ENCODE measurements around the gene ST6GAL1. TPM values are rescaled to one million over a fixed set of nuclear protein-coding genes. Genes with fewer than 3 reads are reported as not detected.

Gene ST6GAL1
- total and polyA plus RNA-seq, 10 of the 15 experiments (the other 5 are each of a cell fraction or from before 2014, with no cell fraction given) = 74.2 to 248 (median 149) TPM

DNA sequence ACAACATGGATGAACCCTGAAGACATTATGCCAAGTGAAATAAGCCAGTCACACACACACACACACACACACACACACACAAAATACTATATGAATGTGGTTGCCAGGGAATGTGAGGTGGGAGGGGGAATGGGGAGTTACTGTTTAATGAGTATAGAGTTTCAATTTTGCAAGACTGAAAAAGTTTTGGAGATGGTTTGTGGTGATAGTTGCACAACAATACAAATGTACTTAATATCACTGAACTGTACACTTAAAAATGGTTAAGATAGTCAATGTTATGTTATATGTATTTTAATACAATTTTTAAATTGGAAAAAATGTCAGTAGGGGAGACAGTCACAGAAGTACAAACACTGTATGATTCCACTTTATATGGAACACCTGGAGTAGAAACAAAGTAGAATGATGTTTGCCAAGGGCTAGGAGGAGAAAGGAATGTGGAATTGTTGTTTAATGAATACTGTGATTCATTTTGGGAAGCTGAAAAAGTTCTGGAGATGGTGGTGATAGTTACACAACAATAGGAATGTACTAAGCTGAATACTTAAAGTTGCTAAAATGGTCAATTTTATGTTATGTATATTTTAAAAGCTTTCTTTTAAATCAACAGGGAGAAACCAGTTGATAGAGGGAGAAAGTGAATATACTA is 132.3 kb downstream of the ST6GAL1 start (continued):
- TF ChIP-seq, protein P1, sequence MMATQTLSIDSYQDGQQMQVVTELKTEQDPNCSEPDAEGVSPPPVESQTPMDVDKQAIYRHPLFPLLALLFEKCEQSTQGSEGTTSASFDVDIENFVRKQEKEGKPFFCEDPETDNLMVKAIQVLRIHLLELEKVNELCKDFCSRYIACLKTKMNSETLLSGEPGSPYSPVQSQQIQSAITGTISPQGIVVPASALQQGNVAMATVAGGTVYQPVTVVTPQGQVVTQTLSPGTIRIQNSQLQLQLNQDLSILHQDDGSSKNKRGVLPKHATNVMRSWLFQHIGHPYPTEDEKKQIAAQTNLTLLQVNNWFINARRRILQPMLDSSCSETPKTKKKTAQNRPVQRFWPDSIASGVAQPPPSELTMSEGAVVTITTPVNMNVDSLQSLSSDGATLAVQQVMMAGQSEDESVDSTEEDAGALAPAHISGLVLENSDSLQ (IDR thresholded peaks at IDR 0.05) = no peak
- TF ChIP-seq SUPT20H (IDR thresholded peaks at IDR 0.05; ENCODE audit: borderline replicate concordance, control insufficient read depth, low read depth, low read length) (no peak), RB1 (IDR thresholded peaks at IDR 0.05; ENCODE audit: borderline replicate concordance) (no peak), EZH2 (IDR thresholded peaks at IDR 0.05; ENCODE audit: borderline replicate concordance, control insufficient read depth, low read depth, low read length) (no peak), KLF5 (IDR thresholded peaks at IDR 0.05; ENCODE audit: partially characterized antibody) (no peak), POLR2AphosphoS5 (IDR thresholded peaks at IDR 0.05; ENCODE audit: low read length) (peak; percentile 41; the same call in 1 of the 2 replicates)
- TF ChIP-seq, protein P2, sequence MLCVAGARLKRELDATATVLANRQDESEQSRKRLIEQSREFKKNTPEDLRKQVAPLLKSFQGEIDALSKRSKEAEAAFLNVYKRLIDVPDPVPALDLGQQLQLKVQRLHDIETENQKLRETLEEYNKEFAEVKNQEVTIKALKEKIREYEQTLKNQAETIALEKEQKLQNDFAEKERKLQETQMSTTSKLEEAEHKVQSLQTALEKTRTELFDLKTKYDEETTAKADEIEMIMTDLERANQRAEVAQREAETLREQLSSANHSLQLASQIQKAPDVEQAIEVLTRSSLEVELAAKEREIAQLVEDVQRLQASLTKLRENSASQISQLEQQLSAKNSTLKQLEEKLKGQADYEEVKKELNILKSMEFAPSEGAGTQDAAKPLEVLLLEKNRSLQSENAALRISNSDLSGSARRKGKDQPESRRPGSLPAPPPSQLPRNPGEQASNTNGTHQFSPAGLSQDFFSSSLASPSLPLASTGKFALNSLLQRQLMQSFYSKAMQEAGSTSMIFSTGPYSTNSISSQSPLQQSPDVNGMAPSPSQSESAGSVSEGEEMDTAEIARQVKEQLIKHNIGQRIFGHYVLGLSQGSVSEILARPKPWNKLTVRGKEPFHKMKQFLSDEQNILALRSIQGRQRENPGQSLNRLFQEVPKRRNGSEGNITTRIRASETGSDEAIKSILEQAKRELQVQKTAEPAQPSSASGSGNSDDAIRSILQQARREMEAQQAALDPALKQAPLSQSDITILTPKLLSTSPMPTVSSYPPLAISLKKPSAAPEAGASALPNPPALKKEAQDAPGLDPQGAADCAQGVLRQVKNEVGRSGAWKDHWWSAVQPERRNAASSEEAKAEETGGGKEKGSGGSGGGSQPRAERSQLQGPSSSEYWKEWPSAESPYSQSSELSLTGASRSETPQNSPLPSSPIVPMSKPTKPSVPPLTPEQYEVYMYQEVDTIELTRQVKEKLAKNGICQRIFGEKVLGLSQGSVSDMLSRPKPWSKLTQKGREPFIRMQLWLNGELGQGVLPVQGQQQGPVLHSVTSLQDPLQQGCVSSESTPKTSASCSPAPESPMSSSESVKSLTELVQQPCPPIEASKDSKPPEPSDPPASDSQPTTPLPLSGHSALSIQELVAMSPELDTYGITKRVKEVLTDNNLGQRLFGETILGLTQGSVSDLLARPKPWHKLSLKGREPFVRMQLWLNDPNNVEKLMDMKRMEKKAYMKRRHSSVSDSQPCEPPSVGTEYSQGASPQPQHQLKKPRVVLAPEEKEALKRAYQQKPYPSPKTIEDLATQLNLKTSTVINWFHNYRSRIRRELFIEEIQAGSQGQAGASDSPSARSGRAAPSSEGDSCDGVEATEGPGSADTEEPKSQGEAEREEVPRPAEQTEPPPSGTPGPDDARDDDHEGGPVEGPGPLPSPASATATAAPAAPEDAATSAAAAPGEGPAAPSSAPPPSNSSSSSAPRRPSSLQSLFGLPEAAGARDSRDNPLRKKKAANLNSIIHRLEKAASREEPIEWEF (IDR thresholded peaks at IDR 0.05; ENCODE audit: insufficient replicate concordance, low read depth, low read length) = no peak
- TF ChIP-seq, protein P3, sequence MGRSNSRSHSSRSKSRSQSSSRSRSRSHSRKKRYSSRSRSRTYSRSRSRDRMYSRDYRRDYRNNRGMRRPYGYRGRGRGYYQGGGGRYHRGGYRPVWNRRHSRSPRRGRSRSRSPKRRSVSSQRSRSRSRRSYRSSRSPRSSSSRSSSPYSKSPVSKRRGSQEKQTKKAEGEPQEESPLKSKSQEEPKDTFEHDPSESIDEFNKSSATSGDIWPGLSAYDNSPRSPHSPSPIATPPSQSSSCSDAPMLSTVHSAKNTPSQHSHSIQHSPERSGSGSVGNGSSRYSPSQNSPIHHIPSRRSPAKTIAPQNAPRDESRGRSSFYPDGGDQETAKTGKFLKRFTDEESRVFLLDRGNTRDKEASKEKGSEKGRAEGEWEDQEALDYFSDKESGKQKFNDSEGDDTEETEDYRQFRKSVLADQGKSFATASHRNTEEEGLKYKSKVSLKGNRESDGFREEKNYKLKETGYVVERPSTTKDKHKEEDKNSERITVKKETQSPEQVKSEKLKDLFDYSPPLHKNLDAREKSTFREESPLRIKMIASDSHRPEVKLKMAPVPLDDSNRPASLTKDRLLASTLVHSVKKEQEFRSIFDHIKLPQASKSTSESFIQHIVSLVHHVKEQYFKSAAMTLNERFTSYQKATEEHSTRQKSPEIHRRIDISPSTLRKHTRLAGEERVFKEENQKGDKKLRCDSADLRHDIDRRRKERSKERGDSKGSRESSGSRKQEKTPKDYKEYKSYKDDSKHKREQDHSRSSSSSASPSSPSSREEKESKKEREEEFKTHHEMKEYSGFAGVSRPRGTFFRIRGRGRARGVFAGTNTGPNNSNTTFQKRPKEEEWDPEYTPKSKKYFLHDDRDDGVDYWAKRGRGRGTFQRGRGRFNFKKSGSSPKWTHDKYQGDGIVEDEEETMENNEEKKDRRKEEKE (IDR thresholded peaks at IDR 0.05) = no peak

Measured in GM12878 (cell line).